BE2C (cell line): ENCODE measurements around the gene PRLH.

Experiments
- DNase-seq: peaks from one replicate; pipeline ENCODE4 v3.0.0-alpha.2; 2020
- H3K27me3 ChIP-seq: fragments of 250-450 bp; sonication (Bioruptor Pico); 2 replicates; pipeline ENCODE4 v1.5.1; 2020; ENCODE audit warnings: mild to moderate bottlenecking
- H3K36me3 ChIP-seq: fragments of 250-450 bp; sonication (Bioruptor Pico); 2 replicates; pipeline ENCODE4 v1.5.1; 2020; ENCODE audit warnings: mild to moderate bottlenecking
- H3K4me1 ChIP-seq: fragments of 250-450 bp; sonication (Bioruptor Pico); 2 replicates; pipeline ENCODE4 v1.5.1; 2020
- H3K4me3 ChIP-seq: 2 replicates; pipeline ENCODE4 v1.5.1; 2011; ENCODE audit warnings: low read depth, low read length
- H3K9me3 ChIP-seq: fragments of 250-450 bp; sonication (Bioruptor Pico); 2 replicates; pipeline ENCODE4 v1.5.1; 2020
- TF ChIP-seq, protein P1 (sequence below): IDR thresholded peaks from 2 replicates; pipeline ENCODE4 v1.5.1; 2012; ENCODE audit warnings: mild to moderate bottlenecking, low read depth, low read length

The PRLH gene

DNA sequence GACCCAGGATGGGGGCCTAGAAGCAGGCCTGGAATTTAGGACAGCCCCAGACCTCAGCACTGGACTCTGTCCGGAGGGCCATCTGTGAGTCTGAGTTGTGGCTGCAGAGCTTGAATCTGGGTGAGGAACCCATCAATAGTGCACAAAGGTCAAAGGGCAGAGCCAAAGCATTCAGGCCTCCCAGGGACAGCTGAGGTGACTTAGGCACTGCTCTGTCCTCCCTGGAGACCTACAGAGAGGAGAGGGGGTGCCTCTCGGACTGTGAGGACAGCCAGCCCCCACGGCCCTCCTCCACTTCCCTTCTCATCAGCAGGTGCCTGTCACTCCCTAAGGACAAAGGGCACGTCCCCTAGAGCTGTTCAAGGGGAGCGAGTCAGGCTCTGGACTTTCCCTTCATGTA, 25.1 kb upstream of the PRLH start:
- Histone ChIP-seq H3K4me3 (no peak overlapping the region), H3K27me3 (no peaks in the 10 kb centered on the region), H3K4me1 (no peaks in the 10 kb centered on the region), H3K9me3 (no peaks in the 10 kb centered on the region), H3K36me3 (no peaks in the 10 kb centered on the region)
- DNase-seq: no peak
- TF ChIP-seq, protein P1, sequence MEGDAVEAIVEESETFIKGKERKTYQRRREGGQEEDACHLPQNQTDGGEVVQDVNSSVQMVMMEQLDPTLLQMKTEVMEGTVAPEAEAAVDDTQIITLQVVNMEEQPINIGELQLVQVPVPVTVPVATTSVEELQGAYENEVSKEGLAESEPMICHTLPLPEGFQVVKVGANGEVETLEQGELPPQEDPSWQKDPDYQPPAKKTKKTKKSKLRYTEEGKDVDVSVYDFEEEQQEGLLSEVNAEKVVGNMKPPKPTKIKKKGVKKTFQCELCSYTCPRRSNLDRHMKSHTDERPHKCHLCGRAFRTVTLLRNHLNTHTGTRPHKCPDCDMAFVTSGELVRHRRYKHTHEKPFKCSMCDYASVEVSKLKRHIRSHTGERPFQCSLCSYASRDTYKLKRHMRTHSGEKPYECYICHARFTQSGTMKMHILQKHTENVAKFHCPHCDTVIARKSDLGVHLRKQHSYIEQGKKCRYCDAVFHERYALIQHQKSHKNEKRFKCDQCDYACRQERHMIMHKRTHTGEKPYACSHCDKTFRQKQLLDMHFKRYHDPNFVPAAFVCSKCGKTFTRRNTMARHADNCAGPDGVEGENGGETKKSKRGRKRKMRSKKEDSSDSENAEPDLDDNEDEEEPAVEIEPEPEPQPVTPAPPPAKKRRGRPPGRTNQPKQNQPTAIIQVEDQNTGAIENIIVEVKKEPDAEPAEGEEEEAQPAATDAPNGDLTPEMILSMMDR: no peak

DNA sequence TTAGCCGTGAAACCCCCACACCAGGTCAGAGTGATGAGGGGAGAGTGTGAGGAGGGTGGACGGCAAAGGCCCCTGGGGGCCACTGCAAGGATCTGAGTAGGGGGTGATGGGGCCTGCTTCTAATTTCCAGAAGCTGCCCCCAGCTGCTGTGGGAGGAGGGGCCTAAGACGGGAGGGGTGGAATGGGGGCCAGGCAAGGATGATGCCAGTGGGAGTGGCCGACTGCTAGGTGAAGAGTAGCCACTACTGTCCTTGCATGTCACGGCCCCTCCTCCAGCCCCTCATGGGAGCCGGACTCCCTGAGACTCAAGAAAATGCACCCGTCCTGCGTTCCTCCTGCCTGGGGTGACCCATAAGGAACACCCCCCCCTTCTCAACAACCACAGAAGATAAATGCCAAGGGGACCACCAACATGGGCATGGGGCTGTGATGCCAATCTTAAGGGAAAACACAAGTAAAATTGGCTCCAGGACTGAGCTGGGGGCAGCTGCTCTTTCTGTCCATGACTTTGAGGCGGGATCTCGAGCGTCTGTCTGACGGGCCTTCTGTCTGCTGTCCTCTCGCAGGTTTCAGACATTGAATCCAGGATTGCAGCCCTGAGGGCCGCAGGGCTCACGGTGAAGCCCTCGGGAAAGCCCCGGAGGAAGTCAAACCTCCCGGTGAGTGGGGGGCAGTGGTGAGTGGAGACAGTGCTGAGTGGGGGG, 24.2 kb upstream of the PRLH start:
- TF ChIP-seq, protein P1: no peak
- H3K4me3 ChIP-seq: no peak overlapping the region
- H3K4me1 ChIP-seq: no peaks in the 10 kb centered on the region
- no peaks in the 10 kb centered on the region for H3K9me3 ChIP-seq
- DNase-seq: no peak
- H3K36me3 ChIP-seq: no peaks in the 10 kb centered on the region
- no peaks in the 10 kb centered on the region for H3K27me3 ChIP-seq

DNA sequence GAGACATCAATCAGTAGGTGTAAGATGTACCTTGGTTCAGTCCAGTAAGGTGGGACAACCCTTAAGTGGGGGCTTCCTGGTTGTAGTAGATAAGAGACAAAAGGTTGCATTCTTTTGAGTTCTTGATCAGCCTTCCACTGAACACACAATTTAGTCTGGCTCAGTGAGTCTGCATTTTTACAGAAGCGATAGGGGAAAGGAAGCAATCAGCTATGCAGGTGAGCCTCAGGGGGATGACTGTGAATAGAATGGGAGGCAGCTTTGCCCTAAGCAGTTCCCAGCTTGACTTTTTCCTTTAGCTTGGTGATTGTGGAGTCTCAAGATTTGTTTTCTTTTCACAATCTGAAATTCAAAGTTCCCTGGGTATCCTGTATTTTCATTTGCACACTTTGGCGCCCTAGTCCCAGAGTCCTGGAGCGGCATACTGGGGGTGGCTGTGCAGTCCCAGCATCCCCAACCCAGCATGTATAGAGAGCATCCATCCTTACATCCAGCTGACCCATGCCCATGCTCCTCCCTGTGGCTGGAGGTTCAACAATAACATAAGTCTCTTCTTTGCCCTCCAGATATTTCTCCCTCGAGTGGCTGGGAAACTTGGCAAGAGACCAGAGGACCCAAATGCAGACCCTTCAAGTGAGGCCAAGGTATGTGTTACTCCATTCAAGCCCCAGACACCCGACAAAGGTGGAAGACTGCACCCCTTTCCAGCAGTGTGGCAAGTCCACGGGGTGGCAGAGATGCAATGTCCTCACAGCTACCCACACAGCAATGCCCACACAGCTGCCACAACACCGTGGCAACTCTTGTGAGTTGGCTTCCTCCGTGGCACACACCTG, 20.1 kb upstream of the PRLH start:
- Histone ChIP-seq H3K27me3 (no peaks in the 10 kb centered on the region), H3K36me3 (no peaks in the 10 kb centered on the region), H3K4me1 (no peaks in the 10 kb centered on the region), H3K4me3 (no peak overlapping the region), H3K9me3 (no peaks in the 10 kb centered on the region)
- no peak for DNase-seq
- TF ChIP-seq, protein P1: no peak

DNA sequence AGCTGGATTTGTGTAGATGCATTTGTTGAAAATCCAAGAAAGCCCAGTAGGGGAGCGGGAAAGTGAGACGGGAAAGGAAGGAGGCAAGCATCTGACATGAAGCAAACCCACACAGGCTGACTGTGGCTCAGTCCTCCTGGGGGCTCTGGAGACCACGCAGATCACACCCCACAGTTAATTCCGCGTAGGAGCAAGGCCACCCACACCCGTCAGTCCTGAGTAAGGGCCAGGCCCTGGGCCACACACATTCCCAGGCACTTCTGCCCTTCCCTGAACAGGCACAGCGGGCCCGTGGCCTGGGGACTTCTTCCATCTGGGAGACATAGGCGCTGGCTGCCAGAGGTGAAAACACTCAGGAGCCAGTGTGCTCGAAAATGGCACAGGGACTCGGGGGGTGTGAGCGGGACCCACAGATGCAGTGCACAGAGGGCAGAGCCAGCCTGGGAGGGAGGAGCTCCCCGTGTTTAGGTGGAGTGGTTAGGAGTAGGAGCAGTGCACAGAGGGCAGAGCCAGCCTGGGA, 19.4 kb upstream of the PRLH start:
- no peaks in the 10 kb centered on the region for H3K27me3 ChIP-seq
- TF ChIP-seq, protein P1: no peak
- H3K4me3 ChIP-seq: no peak overlapping the region
- H3K4me1 ChIP-seq: no peaks in the 10 kb centered on the region
- DNase-seq: no peak
- no peaks in the 10 kb centered on the region for H3K9me3 ChIP-seq
- H3K36me3 ChIP-seq: no peaks in the 10 kb centered on the region

DNA sequence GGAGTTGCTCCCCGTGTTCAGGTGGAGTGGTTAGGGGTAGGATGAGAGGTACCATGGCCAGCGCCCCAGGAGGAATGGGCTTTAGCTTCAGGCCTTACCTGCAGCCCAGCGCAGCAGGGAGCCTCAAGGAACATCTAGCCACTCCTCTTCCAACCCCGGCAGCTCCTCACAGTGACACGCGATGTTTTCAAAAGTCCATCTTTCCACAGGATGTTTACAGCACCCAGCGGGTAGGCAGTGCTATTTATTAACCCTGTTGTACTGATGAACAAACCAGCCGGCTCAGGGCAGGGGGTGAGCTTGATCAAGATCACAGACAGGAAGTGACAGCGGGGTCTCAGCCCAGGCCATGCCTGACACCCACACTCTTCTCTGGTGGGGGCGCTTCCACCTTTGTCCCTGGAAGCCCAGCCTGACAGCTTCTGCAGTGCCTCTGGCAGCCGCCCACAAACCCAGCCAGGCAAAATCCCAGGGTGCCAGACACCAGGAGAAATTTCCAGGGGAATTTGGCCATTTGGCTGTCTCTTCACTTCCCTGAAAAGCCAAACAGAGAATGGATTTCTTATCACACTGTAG, 18.4 kb upstream of the PRLH start:
- no peaks in the 10 kb centered on the region for H3K36me3 ChIP-seq
- no peaks in the 10 kb centered on the region for H3K4me1 ChIP-seq
- TF ChIP-seq, protein P1: no peak
- H3K9me3 ChIP-seq: no peaks in the 10 kb centered on the region
- no peak overlapping the region for H3K4me3 ChIP-seq
- no peaks in the 10 kb centered on the region for H3K27me3 ChIP-seq
- DNase-seq: no peak
